SK-N-SH treated with all-trans-retinoic acid at 6 μM for 48 hours (cell line): ENCODE measurements around the gene KRT81.

Source experiments
- ATAC-seq: fragments of 200-7000 bp; cut with Tn5 transposase; 3 replicates; pipeline ENCODE4 v1.9.1; 2020; ENCODE audit warnings: mild to moderate bottlenecking, moderate library complexity
- ARNTL ChIP-seq: fragments of 450-650 bp; formaldehyde crosslinking; IDR thresholded peaks from 2 replicates; pipeline ENCODE4 v1.5.0; 2020; ENCODE audit warnings: low read depth, mild to moderate bottlenecking, moderate library complexity, borderline replicate concordance
- BACH2 ChIP-seq: fragments of 250-450 bp; sonication (Bioruptor Pico); IDR thresholded peaks from 2 replicates; pipeline ENCODE4 v1.9.0; 2021; ENCODE audit warnings: mild to moderate bottlenecking, borderline replicate concordance
- CSDC2 ChIP-seq: fragments of 250-450 bp; sonication (Bioruptor Pico); IDR thresholded peaks from 2 replicates; pipeline ENCODE4 v1.5.0; 2020; ENCODE audit warnings: mild to moderate bottlenecking, moderate library complexity
- ESRRG ChIP-seq: fragments of 250-450 bp; sonication (Bioruptor Pico); IDR thresholded peaks from 2 replicates; pipeline ENCODE4 v1.6.1; 2021; ENCODE audit warnings: mild to moderate bottlenecking
- GLIS3 ChIP-seq: fragments of 250-450 bp; sonication (Bioruptor Pico); IDR thresholded peaks from 2 replicates; pipeline ENCODE4 v1.5.0; 2020; ENCODE audit warnings: mild to moderate bottlenecking, moderate library complexity
- ISL1 ChIP-seq: fragments of 250-450 bp; sonication (Bioruptor Pico); IDR thresholded peaks from 2 replicates; pipeline ENCODE4 v2.1.2; 2022; ENCODE audit warnings: mild to moderate bottlenecking, moderate library complexity
- OSR1 ChIP-seq: fragments of 250-450 bp; sonication (Bioruptor Pico); IDR thresholded peaks from 2 replicates; pipeline ENCODE4 v1.8.0; 2022; ENCODE audit warnings: moderate library complexity, mild to moderate bottlenecking, inconsistent platforms
- PPARA ChIP-seq: fragments of 250-450 bp; sonication (Bioruptor Pico); IDR thresholded peaks from 2 replicates; pipeline ENCODE4 v1.5.0; 2020; ENCODE audit warnings: mild to moderate bottlenecking, borderline replicate concordance
- RARB ChIP-seq: fragments of 250-450 bp; sonication (Bioruptor Pico); IDR thresholded peaks from 2 replicates; pipeline ENCODE4 v1.8.0; 2021; ENCODE audit warnings: mild to moderate bottlenecking, moderate library complexity
- TCF4 ChIP-seq: fragments of 250-450 bp; sonication (Bioruptor Pico); IDR thresholded peaks from 2 replicates; pipeline ENCODE4 v1.8.0; 2021; ENCODE audit warnings: mild to moderate bottlenecking, moderate library complexity, borderline replicate concordance
- TOX ChIP-seq: fragments of 250-450 bp; sonication (Bioruptor Pico); IDR thresholded peaks from 2 replicates; pipeline ENCODE4 v1.8.0; 2021; ENCODE audit warnings: mild to moderate bottlenecking, moderate library complexity, borderline replicate concordance
- ZC3H10 ChIP-seq: fragments of 250-450 bp; sonication (Bioruptor Pico); IDR thresholded peaks from 2 replicates; pipeline ENCODE4 v1.5.1; 2021; ENCODE audit warnings: mild to moderate bottlenecking, moderate library complexity
- ZFP3 ChIP-seq: fragments of 250-450 bp; sonication (Bioruptor Pico); IDR thresholded peaks from 2 replicates; pipeline ENCODE4 v1.5.0; 2020; ENCODE audit warnings: mild to moderate bottlenecking, moderate library complexity
- ZFP30 ChIP-seq: fragments of 450-650 bp; formaldehyde crosslinking; IDR thresholded peaks from 2 replicates; pipeline ENCODE4 v1.5.0; 2022; ENCODE audit warnings: mild to moderate bottlenecking, moderate library complexity
- ZNF565 ChIP-seq: fragments of 450-650 bp; formaldehyde crosslinking; conservative IDR thresholded peaks from 2 replicates; pipeline ENCODE4 v1.5.0; 2020; ENCODE audit warnings: low read depth, mild to moderate bottlenecking, moderate library complexity
- ZNF70 ChIP-seq: fragments of 450-650 bp; formaldehyde crosslinking; IDR thresholded peaks from 2 replicates; pipeline ENCODE4 v1.5.0; 2020; ENCODE audit warnings: mild to moderate bottlenecking, moderate library complexity
- ZNF8 ChIP-seq: fragments of 450-650 bp; formaldehyde crosslinking; IDR thresholded peaks from 2 replicates; pipeline ENCODE4 v1.5.0; 2020; ENCODE audit warnings: mild to moderate bottlenecking, moderate library complexity
- TF ChIP-seq, protein P1 (sequence below): fragments of 250-450 bp; sonication (Bioruptor Pico); IDR thresholded peaks from 2 replicates; pipeline ENCODE4 v1.5.0; 2020; ENCODE audit warnings: mild to moderate bottlenecking, moderate library complexity
- TF ChIP-seq, protein P2 (sequence below): fragments of 250-450 bp; sonication (Bioruptor Pico); IDR thresholded peaks from 2 replicates; pipeline ENCODE4 v1.8.0; 2020; ENCODE audit warnings: mild to moderate bottlenecking, moderate library complexity, borderline replicate concordance
- TF ChIP-seq, protein P3 (sequence below): fragments of 250-450 bp; sonication (Bioruptor Pico); IDR thresholded peaks from 2 replicates; pipeline ENCODE4 v1.5.1; 2021; ENCODE audit warnings: mild to moderate bottlenecking, moderate library complexity
- TF ChIP-seq, protein P4 (sequence below): fragments of 250-450 bp; sonication (Bioruptor Pico); IDR thresholded peaks from 2 replicates; pipeline ENCODE4 v1.5.1; 2020; ENCODE audit warnings: low read depth, mild to moderate bottlenecking, moderate library complexity
- TF ChIP-seq, protein P5 (sequence below): fragments of 250-450 bp; sonication (Bioruptor Pico); IDR thresholded peaks from 2 replicates; pipeline ENCODE4 v1.8.0; 2021; ENCODE audit warnings: low read depth, mild to moderate bottlenecking, moderate library complexity, borderline replicate concordance

KRT81 gene

DNA sequence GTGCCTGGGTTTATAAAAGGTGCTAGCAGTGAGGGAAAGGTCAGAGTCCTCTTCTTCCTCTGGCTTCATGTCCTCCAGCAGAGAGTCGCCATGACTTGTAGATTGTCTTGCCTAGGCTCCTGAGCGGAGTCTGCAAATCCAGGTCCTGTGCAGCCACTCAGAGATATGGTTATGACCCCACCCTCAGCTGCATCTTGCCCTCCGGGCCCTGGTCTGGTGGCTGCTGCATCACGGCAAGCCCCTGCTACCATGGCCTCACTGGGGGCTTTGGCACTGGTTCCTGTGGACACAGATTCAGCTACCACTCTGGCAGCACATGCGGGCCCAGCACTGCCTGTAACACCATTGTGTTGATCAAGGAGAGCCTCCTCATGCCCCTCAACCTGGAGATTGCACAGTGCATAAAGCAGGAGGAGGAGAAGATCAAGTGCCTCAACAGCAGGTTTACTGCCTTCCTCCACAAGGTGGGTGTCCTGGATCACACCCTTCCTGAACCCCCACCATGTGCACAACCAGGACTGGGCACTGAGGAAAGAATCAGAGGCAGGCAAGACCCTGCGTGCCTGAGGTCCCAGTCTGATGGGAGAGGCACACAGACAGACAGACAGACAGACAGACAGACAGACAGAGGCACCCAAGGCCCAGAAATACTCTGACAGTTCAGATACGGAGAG, 27.4 kb downstream of the KRT81 start:
- TF ChIP-seq ZC3H10 (no peak), PPARA (no peak), TOX (CRISPR knock-in tag) (no peak), GLIS3 (CRISPR knock-in tag) (no peak), ZNF565 (CRISPR knock-in tag) (no peak), ARNTL (CRISPR knock-in tag) (no peak), ZNF8 (CRISPR knock-in tag) (no peak), BACH2 (CRISPR knock-in tag) (no peak), ESRRG (CRISPR knock-in tag) (no peak), CSDC2 (CRISPR knock-in tag) (no peak), TCF4 (no peak), ZFP3 (CRISPR knock-in tag) (no peak), ZNF70 (CRISPR knock-in tag) (no peak), RARB (no peak), ZFP30 (CRISPR knock-in tag) (no peak), ISL1 (no peak)
- TF ChIP-seq, protein P1, sequence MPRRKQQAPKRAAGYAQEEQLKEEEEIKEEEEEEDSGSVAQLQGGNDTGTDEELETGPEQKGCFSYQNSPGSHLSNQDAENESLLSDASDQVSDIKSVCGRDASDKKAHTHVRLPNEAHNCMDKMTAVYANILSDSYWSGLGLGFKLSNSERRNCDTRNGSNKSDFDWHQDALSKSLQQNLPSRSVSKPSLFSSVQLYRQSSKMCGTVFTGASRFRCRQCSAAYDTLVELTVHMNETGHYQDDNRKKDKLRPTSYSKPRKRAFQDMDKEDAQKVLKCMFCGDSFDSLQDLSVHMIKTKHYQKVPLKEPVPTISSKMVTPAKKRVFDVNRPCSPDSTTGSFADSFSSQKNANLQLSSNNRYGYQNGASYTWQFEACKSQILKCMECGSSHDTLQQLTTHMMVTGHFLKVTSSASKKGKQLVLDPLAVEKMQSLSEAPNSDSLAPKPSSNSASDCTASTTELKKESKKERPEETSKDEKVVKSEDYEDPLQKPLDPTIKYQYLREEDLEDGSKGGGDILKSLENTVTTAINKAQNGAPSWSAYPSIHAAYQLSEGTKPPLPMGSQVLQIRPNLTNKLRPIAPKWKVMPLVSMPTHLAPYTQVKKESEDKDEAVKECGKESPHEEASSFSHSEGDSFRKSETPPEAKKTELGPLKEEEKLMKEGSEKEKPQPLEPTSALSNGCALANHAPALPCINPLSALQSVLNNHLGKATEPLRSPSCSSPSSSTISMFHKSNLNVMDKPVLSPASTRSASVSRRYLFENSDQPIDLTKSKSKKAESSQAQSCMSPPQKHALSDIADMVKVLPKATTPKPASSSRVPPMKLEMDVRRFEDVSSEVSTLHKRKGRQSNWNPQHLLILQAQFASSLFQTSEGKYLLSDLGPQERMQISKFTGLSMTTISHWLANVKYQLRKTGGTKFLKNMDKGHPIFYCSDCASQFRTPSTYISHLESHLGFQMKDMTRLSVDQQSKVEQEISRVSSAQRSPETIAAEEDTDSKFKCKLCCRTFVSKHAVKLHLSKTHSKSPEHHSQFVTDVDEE (CRISPR knock-in tag): no peak
- TF ChIP-seq, protein P2, sequence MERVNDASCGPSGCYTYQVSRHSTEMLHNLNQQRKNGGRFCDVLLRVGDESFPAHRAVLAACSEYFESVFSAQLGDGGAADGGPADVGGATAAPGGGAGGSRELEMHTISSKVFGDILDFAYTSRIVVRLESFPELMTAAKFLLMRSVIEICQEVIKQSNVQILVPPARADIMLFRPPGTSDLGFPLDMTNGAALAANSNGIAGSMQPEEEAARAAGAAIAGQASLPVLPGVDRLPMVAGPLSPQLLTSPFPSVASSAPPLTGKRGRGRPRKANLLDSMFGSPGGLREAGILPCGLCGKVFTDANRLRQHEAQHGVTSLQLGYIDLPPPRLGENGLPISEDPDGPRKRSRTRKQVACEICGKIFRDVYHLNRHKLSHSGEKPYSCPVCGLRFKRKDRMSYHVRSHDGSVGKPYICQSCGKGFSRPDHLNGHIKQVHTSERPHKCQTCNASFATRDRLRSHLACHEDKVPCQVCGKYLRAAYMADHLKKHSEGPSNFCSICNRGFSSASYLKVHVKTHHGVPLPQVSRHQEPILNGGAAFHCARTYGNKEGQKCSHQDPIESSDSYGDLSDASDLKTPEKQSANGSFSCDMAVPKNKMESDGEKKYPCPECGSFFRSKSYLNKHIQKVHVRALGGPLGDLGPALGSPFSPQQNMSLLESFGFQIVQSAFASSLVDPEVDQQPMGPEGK (CRISPR knock-in tag): no peak
- no peak for ATAC-seq

DNA sequence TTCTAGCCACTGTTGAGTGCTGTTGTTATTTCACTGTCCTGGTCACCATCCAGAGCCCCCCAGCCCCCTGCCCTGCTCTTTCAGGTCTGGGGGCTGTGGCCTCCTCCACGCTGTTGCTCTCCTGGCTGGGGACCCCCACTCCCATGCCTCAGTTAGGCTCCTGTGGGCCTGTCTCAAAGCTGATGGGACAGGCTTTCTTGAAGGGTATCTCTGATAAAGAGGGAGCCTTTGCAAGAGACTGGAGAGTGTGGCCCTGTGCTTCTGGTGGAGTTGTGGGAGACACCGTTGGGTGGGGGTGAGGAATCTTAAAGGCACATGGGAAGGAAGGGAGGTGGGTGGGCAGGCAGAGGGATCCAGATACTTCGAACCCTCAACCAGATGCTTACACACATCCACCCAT, 29.0 kb downstream of the KRT81 start:
- ATAC-seq: no peak
- TF ChIP-seq GLIS3 (CRISPR knock-in tag) (no peak), ARNTL (CRISPR knock-in tag) (no peak), ZNF70 (CRISPR knock-in tag) (no peak)
- TF ChIP-seq, protein P3, sequence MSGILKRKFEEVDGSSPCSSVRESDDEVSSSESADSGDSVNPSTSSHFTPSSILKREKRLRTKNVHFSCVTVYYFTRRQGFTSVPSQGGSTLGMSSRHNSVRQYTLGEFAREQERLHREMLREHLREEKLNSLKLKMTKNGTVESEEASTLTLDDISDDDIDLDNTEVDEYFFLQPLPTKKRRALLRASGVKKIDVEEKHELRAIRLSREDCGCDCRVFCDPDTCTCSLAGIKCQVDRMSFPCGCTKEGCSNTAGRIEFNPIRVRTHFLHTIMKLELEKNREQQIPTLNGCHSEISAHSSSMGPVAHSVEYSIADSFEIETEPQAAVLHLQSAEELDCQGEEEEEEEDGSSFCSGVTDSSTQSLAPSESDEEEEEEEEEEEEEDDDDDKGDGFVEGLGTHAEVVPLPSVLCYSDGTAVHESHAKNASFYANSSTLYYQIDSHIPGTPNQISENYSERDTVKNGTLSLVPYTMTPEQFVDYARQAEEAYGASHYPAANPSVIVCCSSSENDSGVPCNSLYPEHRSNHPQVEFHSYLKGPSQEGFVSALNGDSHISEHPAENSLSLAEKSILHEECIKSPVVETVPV: no peak
- TF ChIP-seq, protein P4, sequence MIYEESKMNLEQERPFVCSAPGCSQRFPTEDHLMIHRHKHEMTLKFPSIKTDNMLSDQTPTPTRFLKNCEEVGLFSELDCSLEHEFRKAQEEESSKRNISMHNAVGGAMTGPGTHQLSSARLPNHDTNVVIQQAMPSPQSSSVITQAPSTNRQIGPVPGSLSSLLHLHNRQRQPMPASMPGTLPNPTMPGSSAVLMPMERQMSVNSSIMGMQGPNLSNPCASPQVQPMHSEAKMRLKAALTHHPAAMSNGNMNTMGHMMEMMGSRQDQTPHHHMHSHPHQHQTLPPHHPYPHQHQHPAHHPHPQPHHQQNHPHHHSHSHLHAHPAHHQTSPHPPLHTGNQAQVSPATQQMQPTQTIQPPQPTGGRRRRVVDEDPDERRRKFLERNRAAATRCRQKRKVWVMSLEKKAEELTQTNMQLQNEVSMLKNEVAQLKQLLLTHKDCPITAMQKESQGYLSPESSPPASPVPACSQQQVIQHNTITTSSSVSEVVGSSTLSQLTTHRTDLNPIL (CRISPR knock-in tag): no peak
- TF ChIP-seq, protein P5, sequence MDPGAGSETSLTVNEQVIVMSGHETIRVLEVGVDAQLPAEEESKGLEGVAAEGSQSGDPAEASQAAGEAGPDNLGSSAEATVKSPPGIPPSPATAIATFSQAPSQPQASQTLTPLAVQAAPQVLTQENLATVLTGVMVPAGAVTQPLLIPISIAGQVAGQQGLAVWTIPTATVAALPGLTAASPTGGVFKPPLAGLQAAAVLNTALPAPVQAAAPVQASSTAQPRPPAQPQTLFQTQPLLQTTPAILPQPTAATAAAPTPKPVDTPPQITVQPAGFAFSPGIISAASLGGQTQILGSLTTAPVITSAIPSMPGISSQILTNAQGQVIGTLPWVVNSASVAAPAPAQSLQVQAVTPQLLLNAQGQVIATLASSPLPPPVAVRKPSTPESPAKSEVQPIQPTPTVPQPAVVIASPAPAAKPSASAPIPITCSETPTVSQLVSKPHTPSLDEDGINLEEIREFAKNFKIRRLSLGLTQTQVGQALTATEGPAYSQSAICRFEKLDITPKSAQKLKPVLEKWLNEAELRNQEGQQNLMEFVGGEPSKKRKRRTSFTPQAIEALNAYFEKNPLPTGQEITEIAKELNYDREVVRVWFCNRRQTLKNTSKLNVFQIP (CRISPR knock-in tag): no peak
- TF ChIP-seq, all 23 proteins: peak for 0

DNA sequence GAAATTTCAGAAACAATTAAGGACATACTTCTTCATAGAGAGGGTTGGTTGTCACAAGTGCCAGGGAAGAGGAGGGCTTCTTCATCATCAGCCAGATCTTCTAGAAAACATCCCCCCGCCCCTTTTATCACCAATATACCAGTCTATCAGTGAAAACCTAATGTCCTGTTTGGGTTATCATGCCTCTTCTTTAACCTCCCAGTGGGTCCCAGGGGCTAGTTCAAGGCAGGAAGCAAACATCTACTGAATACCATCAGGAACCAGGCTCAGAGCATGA, 30.2 kb downstream of the KRT81 start:
- ATAC-seq: no peak
- TF ChIP-seq ZNF565 (CRISPR knock-in tag) (no peak), ESRRG (CRISPR knock-in tag) (no peak), TCF4 (no peak), ZC3H10 (no peak), TOX (CRISPR knock-in tag) (no peak), PPARA (no peak), GLIS3 (CRISPR knock-in tag) (no peak), ZFP30 (CRISPR knock-in tag) (no peak), ARNTL (CRISPR knock-in tag) (no peak), OSR1 (CRISPR knock-in tag) (no peak), RARB (no peak), CSDC2 (CRISPR knock-in tag) (no peak)
- TF ChIP-seq, protein P3: no peak
- TF ChIP-seq, protein P1 (CRISPR knock-in tag): no peak
